HepG2 (cell line): ENCODE measurements around the gene YIF1B. TPM values are rescaled to one million over a fixed set of nuclear protein-coding genes. Genes with fewer than 3 reads are reported as not detected.

Experiments
- AGO2 ChIP-seq: fragments of 200-400 bp; formaldehyde crosslinking; optimal IDR thresholded peaks from 2 replicates; pipeline ENCODE3; 2017; ENCODE audit warnings: mild to moderate bottlenecking, low read depth, low read length, moderate library complexity
- ARID4A ChIP-seq: sonication (generic); formaldehyde crosslinking; IDR thresholded peaks from 2 replicates; pipeline ENCODE4 v1.5.0; 2020; ENCODE audit warnings: mild to moderate bottlenecking, missing genetic modification reagents, borderline replicate concordance
- CCAR2 ChIP-seq: fragments of 200-400 bp; formaldehyde crosslinking; optimal IDR thresholded peaks from 2 replicates; pipeline ENCODE3; 2018; ENCODE audit warnings: low read depth, mild to moderate bottlenecking, low read length, moderate library complexity
- DR1 ChIP-seq: sonication (generic); formaldehyde crosslinking; IDR thresholded peaks from 2 replicates; pipeline ENCODE4 v1.8.0; 2021; ENCODE audit warnings: mild to moderate bottlenecking, missing genetic modification reagents, inconsistent platforms
- FLYWCH1 ChIP-seq: sonication (generic); formaldehyde crosslinking; IDR thresholded peaks from 2 replicates; pipeline ENCODE4 v1.8.1; 2023; ENCODE audit warnings: mild to moderate bottlenecking, missing genetic modification reagents
- HHEX ChIP-seq: IDR thresholded peaks from 2 replicates; pipeline ENCODE4 v1.6.1; 2016; ENCODE audit warnings: control low read depth
- HOXD1 ChIP-seq: sonication (generic); formaldehyde crosslinking; IDR thresholded peaks from 2 replicates; pipeline ENCODE4 v1.5.0; 2020; ENCODE audit warnings: missing genetic modification reagents
- IKZF4 ChIP-seq: sonication (generic); formaldehyde crosslinking; IDR thresholded peaks from 2 replicates; pipeline ENCODE4 v1.5.1; 2020; ENCODE audit warnings: borderline replicate concordance, mild to moderate bottlenecking, low read depth, missing genetic modification reagents; ENCODE audit errors: not compliant biosample characterization
- KLF12 ChIP-seq: sonication (generic); formaldehyde crosslinking; IDR thresholded peaks from 2 replicates; pipeline ENCODE4 v1.4.0; 2020; ENCODE audit warnings: missing genetic modification reagents, borderline replicate concordance
- NFYB ChIP-seq: sonication (generic); formaldehyde crosslinking; IDR thresholded peaks from 2 replicates; pipeline ENCODE4 v1.4.0; 2020; ENCODE audit warnings: missing genetic modification reagents
- RXRB ChIP-seq: IDR thresholded peaks from 2 replicates; pipeline ENCODE4 v1.6.1; 2016; ENCODE audit warnings: borderline replicate concordance, missing genetic modification reagents, missing compliant biosample characterization
- SP4 ChIP-seq: sonication (generic); formaldehyde crosslinking; IDR thresholded peaks from 2 replicates; pipeline ENCODE4 v1.8.1; 2023; ENCODE audit warnings: mild to moderate bottlenecking, missing genetic modification reagents
- TAF15 ChIP-seq: fragments of 200-400 bp; formaldehyde crosslinking; IDR thresholded peaks from one replicate; pipeline ENCODE4 v1.6.1; 2018; ENCODE audit warnings: mild to moderate bottlenecking, low read depth, low read length; ENCODE audit not compliant: poor library complexity, severe bottlenecking
- ZBED4 ChIP-seq: sonication (generic); formaldehyde crosslinking; IDR thresholded peaks from 2 replicates; pipeline ENCODE4 v1.4.0; 2020; ENCODE audit warnings: missing genetic modification reagents, borderline replicate concordance
- ZBTB1 ChIP-seq: sonication (generic); formaldehyde crosslinking; IDR thresholded peaks from 2 replicates; pipeline ENCODE4 v1.4.0; 2020; ENCODE audit warnings: missing genetic modification reagents, borderline replicate concordance
- ZFP1 ChIP-seq: IDR thresholded peaks from 2 replicates; pipeline ENCODE4 v1.6.1; 2016
- ZNF207 ChIP-seq: fragments of 450-650 bp; IDR thresholded peaks from 2 replicates; pipeline ENCODE4 v1.6.1; 2016; ENCODE audit warnings: antibody characterized with exemption, borderline replicate concordance
- ZNF292 ChIP-seq: sonication (generic); formaldehyde crosslinking; IDR thresholded peaks from 2 replicates; pipeline ENCODE4 v1.8.1; 2022; ENCODE audit warnings: mild to moderate bottlenecking, low read depth, missing genetic modification reagents, borderline replicate concordance
- ZNF770 ChIP-seq: sonication (generic); formaldehyde crosslinking; IDR thresholded peaks from 2 replicates; pipeline ENCODE4 v1.5.0; 2020; ENCODE audit warnings: mild to moderate bottlenecking, missing genetic modification reagents
- polyA plus RNA-seq, 8 experiments: library from polyadenylated mRNA; depleted of rRNA in 3 of 8; stranded (reverse) in 7 of 8; unstranded in 1 of 8; fragments of >200 nt; fragmentation: Illumina TruSeq in 4 of 8; extraction: Trizol in 4 of 8; gene quantifications; 2 replicates each; pipeline versions ENCODE4 v1.2.1 to v1.2.3, GENCODE V29; 2011 to 2016; ENCODE audit warnings: low read depth in 4 of 8, missing spikeins in 1 of 8, mixed read lengths in 1 of 8; ENCODE audit not compliant: insufficient read depth in 1 of 8
- total RNA-seq, 5 experiments: library from RNA; depleted of rRNA; stranded (reverse); fragments of >200 nt; fragmentation: Illumina TruSeq; extraction: Trizol; gene quantifications; 2 replicates each; pipeline ENCODE4 v1.2.3, GENCODE V29; 2016; ENCODE audit warnings: low read depth in 1 of 5

Gene YIF1B
- total and polyA plus RNA-seq, 2 of the 13 experiments (the other 11 are each of a cell fraction or from before 2014, with no cell fraction given) = 41.4 to 85.2 TPM

GRCh38 chr19:38315657-38316476 lies at the start of gene YIF1B (continued):
- TF ChIP-seq ZNF770 (peak; percentile 99), KLF12 (CRISPR knock-in tag) (peak; percentile 76; the same call in 1 of the 2 replicates), RXRB (no peak; the same call in 1 of the 2 replicates), ZNF292 (CRISPR knock-in tag) (no peak), FLYWCH1 (CRISPR knock-in tag) (no peak), ZNF207 (no peak), ARID4A (peak; percentile 76; the same call in 1 of the 2 replicates), ZBTB1 (CRISPR knock-in tag) (no peak), IKZF4 (CRISPR knock-in tag) (no peak), TAF15 (no peak), NFYB (CRISPR knock-in tag) (peak; percentile 64), ZFP1 (CRISPR knock-in tag) (no peak), ZBED4 (CRISPR knock-in tag) (no peak), HOXD1 (no peak), SP4 (CRISPR knock-in tag) (peak; percentile 38; the same call in 1 of the 2 replicates), AGO2 (no peak), HHEX (CRISPR knock-in tag) (no peak), CCAR2 (no peak), DR1 (CRISPR knock-in tag) (no peak)
